Karpas-422 (cell line): Measurements from ENCODE around the gene GNAO1. TPM values are rescaled to one million over a fixed set of nuclear protein-coding genes. Genes with fewer than 3 reads are reported as not detected.

ENCODE experiments used
- DNase-seq: peaks from one replicate; pipeline ENCODE4 v3.0.0-alpha.2; 2015
- H2AFZ ChIP-seq: fragments of 200-600 bp; sonication (generic); 2 replicates; pipeline ENCODE4 v1.6.1; 2014; ENCODE audit warnings: antibody characterized with exemption, low read length, mixed read lengths
- H3K27ac ChIP-seq: fragments of 200-600 bp; sonication (generic); 2 replicates; pipeline ENCODE4 v1.5.1; 2014; ENCODE audit warnings: mild to moderate bottlenecking, low read length, moderate library complexity
- H3K27me3 ChIP-seq: fragments of 200-600 bp; sonication (generic); 2 replicates; pipeline ENCODE4 v1.6.1; 2014; ENCODE audit warnings: low read length, mixed read lengths
- H3K36me3 ChIP-seq: fragments of 200-600 bp; sonication (generic); 2 replicates; pipeline ENCODE4 v1.6.1; 2014; ENCODE audit warnings: low read length, mixed read lengths; ENCODE audit not compliant: insufficient read depth
- H3K4me1 ChIP-seq: fragments of 200-600 bp; sonication (generic); 2 replicates; pipeline ENCODE4 v1.6.1; 2014; ENCODE audit warnings: mild to moderate bottlenecking, low read length, mixed read lengths
- H3K4me2 ChIP-seq: fragments of 200-600 bp; sonication (generic); 2 replicates; pipeline ENCODE4 v1.6.1; 2014; ENCODE audit warnings: low read length, low read depth, mild to moderate bottlenecking; ENCODE audit not compliant: poor library complexity, severe bottlenecking
- H3K4me3 ChIP-seq: fragments of 200-600 bp; sonication (generic); 2 replicates; pipeline ENCODE4 v1.5.1; 2014; ENCODE audit warnings: mild to moderate bottlenecking, antibody characterized with exemption, low read length, mixed read lengths
- H3K79me2 ChIP-seq: fragments of 200-600 bp; sonication (generic); 2 replicates; pipeline ENCODE4 v1.6.1; 2014; ENCODE audit warnings: mild to moderate bottlenecking, low read length, mixed read lengths
- H3K9ac ChIP-seq: fragments of 200-600 bp; sonication (generic); 2 replicates; pipeline ENCODE4 v1.6.0; 2014; ENCODE audit warnings: low read length
- H3K9me2 ChIP-seq: fragments of 200-600 bp; sonication (generic), shearing (Covaris generic); replicated peaks from 2 replicates; pipeline ENCODE4 v1.6.0; 2014; ENCODE audit warnings: mild to moderate bottlenecking, low read length, moderate library complexity; ENCODE audit not compliant: insufficient read depth
- H3K9me3 ChIP-seq: fragments of 300-700, 200-600 bp; sonication (generic); 2 replicates; pipeline ENCODE4 v1.6.1; 2014; ENCODE audit warnings: low read length, mixed read lengths
- H4K20me1 ChIP-seq: fragments of 200-600 bp; sonication (generic); 2 replicates; pipeline ENCODE4 v1.6.1; 2014; ENCODE audit warnings: mild to moderate bottlenecking, antibody characterized with exemption, low read length, low read depth; ENCODE audit not compliant: insufficient read depth
- total RNA-seq: library from RNA; depleted of rRNA; stranded (reverse); fragments of >200 nt; shearing (Covaris generic); gene quantifications from 2 replicates; pipeline ENCODE4 v1.2.3, GENCODE V29; 2014; ENCODE audit warnings: low replicate concordance

The GNAO1 gene
- total RNA-seq, 1 experiment from 2014 or later: 2.3 TPM

GRCh38 chr16:56199164-56199563 lies 7.9 kb downstream of the GNAO1 start:
- Histone ChIP-seq H4K20me1 (no peaks in the 10 kb centered on the region), H2AFZ (no peak overlapping the region), H3K36me3 (no peaks in the 10 kb centered on the region), H3K27ac (no peak overlapping the region), H3K27me3 (no peaks in the 10 kb centered on the region), H3K79me2 (no peaks in the 10 kb centered on the region), H3K9ac (no peak overlapping the region), H3K9me3 (0 out of 2 replicates have a peak, but pooled peaks cover 5% of the 10 kb centered on the region), H3K4me2 (no peak overlapping the region), H3K4me3 (no peak overlapping the region), H3K4me1 (peaks cover 19% of the 10 kb centered on the region), H3K9me2 (no peaks in the 10 kb centered on the region)
- DNase-seq: no peak

GRCh38 chr16:56201030-56201429 lies 9.7 kb downstream of the GNAO1 start:
- Histone ChIP-seq H2AFZ (no peak overlapping the region), H3K4me1 (peaks cover 11% of the 10 kb centered on the region), H3K36me3 (no peaks in the 10 kb centered on the region), H3K27ac (no peak overlapping the region), H3K4me3 (no peak overlapping the region), H3K9me2 (no peaks in the 10 kb centered on the region), H3K4me2 (no peak overlapping the region), H4K20me1 (no peaks in the 10 kb centered on the region), H3K9ac (no peak overlapping the region), H3K27me3 (no peaks in the 10 kb centered on the region), H3K9me3 (0 out of 2 replicates have a peak, but pooled peaks cover 5% of the 10 kb centered on the region), H3K79me2 (no peaks in the 10 kb centered on the region)
- no peak for DNase-seq

DNA sequence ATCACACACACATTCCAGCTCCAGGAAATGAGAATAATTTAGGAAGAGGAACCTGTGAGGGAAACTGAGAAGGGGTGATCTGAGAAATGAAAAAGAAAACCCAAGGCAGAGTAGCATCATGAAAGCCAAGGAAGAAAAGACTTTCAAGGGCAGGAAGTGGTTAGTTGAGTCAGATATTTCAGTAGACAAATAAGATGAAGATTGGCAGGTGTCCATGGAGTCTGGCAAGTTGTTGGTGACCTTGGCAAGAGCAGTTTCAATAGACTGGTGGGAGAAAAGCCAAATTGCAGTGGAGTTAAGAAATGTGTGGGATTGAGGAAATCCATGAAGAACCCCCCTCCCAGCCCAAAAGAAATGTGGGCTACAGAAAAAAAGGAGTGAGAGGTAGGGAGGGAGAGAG lies 10.7 kb downstream of the GNAO1 start:
- no peak overlapping the region for H3K9ac ChIP-seq
- H3K27ac ChIP-seq: no peak overlapping the region
- peaks cover 11% of the 10 kb centered on the region for H3K4me1 ChIP-seq
- no peak for DNase-seq
- H3K9me2 ChIP-seq: no peaks in the 10 kb centered on the region
- no peak overlapping the region for H3K4me2 ChIP-seq
- H3K27me3 ChIP-seq: no peaks in the 10 kb centered on the region
- H3K4me3 ChIP-seq: no peak overlapping the region
- no peaks in the 10 kb centered on the region for H4K20me1 ChIP-seq
- no peaks in the 10 kb centered on the region for H3K79me2 ChIP-seq
- no peak overlapping the region for H2AFZ ChIP-seq
- no peaks in the 10 kb centered on the region for H3K36me3 ChIP-seq
- 0 out of 2 replicates have a peak, but pooled peaks cover 5% of the 10 kb centered on the region for H3K9me3 ChIP-seq

GRCh38 chr16:56203052-56203451 lies 11.8 kb downstream of the GNAO1 start:
- H3K4me1 ChIP-seq: peaks cover 11% of the 10 kb centered on the region
- H3K9me2 ChIP-seq: no peaks in the 10 kb centered on the region
- no peaks in the 10 kb centered on the region for H4K20me1 ChIP-seq
- DNase-seq: peak; percentile 92
- no peaks in the 10 kb centered on the region for H3K79me2 ChIP-seq
- no peak overlapping the region for H3K27ac ChIP-seq
- no peak overlapping the region for H2AFZ ChIP-seq
- peak overlapping the region; percentile 31; the same call in 1 of the 2 replicates for H3K4me3 ChIP-seq
- H3K36me3 ChIP-seq: no peaks in the 10 kb centered on the region
- H3K9me3 ChIP-seq: 0 out of 2 replicates have a peak, but pooled peaks cover 5% of the 10 kb centered on the region
- H3K4me2 ChIP-seq: peak overlapping the region; percentile 44
- H3K27me3 ChIP-seq: no peaks in the 10 kb centered on the region
- no peak overlapping the region for H3K9ac ChIP-seq

DNA sequence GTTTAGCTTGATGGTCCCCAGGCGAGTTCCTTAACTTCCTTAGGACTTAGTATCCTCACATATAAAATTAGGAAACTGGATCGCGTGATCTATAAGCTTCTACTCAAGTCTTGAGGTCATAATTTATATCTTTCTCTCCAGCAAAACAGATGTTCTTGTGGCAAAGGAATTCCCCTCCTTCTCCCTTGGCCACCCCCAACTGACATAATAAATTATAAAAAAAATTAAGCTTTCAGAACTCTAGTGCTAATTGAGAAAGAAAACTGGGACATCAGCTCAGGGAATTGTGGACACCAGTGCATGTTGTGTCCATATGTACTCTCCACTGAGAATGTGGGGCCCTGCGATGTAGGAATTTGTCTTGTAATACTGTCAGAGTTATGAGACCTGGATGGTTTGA lies 13.5 kb downstream of the GNAO1 start:
- H2AFZ ChIP-seq: no peak overlapping the region
- peaks cover 11% of the 10 kb centered on the region for H3K4me1 ChIP-seq
- no peak for DNase-seq
- no peaks in the 10 kb centered on the region for H3K36me3 ChIP-seq
- H3K27ac ChIP-seq: no peak overlapping the region
- no peaks in the 10 kb centered on the region for H3K79me2 ChIP-seq
- H3K4me3 ChIP-seq: no peak overlapping the region
- H4K20me1 ChIP-seq: no peaks in the 10 kb centered on the region
- H3K9me2 ChIP-seq: no peaks in the 10 kb centered on the region
- no peaks in the 10 kb centered on the region for H3K27me3 ChIP-seq
- 0 out of 2 replicates have a peak, but pooled peaks cover 5% of the 10 kb centered on the region for H3K9me3 ChIP-seq
- H3K9ac ChIP-seq: no peak overlapping the region
- H3K4me2 ChIP-seq: no peak overlapping the region

DNA sequence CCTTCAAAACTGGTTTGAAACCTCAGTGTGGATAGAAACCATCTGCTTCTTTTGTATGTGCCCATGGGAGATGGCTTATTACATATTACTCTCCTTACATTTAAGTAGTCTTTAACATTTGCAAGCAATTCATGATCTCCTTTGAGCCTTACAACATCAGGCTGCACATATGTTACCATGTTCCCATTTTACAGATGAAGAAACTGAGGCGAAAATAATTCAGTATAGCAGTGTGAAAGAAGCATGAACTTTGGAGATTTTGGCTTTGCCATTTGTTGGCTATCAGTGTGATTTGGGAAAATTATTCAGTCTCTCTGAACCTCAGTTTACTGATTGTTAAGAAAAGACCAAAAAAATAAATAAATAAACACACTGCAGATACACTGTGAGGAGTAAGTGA lies 15.7 kb downstream of the GNAO1 start:
- no peaks in the 10 kb centered on the region for H3K79me2 ChIP-seq
- H3K9ac ChIP-seq: no peak overlapping the region

DNA sequence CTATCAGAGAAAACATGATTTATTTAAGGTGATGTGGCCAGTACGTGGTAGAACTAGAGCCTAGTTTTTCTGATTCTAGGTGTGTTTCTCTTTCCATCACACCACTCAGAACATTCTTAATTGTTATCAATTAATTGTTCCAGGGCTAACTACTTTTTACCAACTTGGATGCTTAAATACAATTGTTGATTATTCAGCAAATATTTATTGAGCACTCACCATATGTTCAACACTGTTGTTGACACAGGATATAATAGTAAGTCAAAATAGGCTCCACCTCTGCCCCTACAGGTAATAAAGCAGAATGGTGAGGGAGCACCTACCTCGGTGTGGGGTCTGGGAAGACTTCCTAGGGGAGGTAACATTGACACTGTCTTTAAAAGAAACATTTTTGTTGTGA lies 16.1 kb downstream of the GNAO1 start:
- H3K9me2 ChIP-seq: no peaks in the 10 kb centered on the region
- no peaks in the 10 kb centered on the region for H3K79me2 ChIP-seq
- H4K20me1 ChIP-seq: no peaks in the 10 kb centered on the region
- no peaks in the 10 kb centered on the region for H3K36me3 ChIP-seq
- H3K27me3 ChIP-seq: no peaks in the 10 kb centered on the region
- H3K4me1 ChIP-seq: peaks cover 5% of the 10 kb centered on the region
- H3K9me3 ChIP-seq: 0 out of 2 replicates have a peak, but pooled peaks cover 5% of the 10 kb centered on the region
- no peak for DNase-seq
- no peak overlapping the region for H3K9ac ChIP-seq
- no peak overlapping the region for H3K27ac ChIP-seq
- H3K4me2 ChIP-seq: no peak overlapping the region
- no peak overlapping the region for H3K4me3 ChIP-seq
- H2AFZ ChIP-seq: no peak overlapping the region

More for the DNA sequence above, 15.7 kb downstream of the GNAO1 start:
- Histone ChIP-seq H3K9me3 (0 out of 2 replicates have a peak, but pooled peaks cover 5% of the 10 kb centered on the region), H3K4me1 (peaks cover 10% of the 10 kb centered on the region), H3K4me3 (no peak overlapping the region), H4K20me1 (no peaks in the 10 kb centered on the region), H3K27ac (no peak overlapping the region), H3K4me2 (no peak overlapping the region), H3K27me3 (no peaks in the 10 kb centered on the region), H2AFZ (no peak overlapping the region), H3K9me2 (no peaks in the 10 kb centered on the region), H3K36me3 (no peaks in the 10 kb centered on the region)
- DNase-seq: no peak

DNA sequence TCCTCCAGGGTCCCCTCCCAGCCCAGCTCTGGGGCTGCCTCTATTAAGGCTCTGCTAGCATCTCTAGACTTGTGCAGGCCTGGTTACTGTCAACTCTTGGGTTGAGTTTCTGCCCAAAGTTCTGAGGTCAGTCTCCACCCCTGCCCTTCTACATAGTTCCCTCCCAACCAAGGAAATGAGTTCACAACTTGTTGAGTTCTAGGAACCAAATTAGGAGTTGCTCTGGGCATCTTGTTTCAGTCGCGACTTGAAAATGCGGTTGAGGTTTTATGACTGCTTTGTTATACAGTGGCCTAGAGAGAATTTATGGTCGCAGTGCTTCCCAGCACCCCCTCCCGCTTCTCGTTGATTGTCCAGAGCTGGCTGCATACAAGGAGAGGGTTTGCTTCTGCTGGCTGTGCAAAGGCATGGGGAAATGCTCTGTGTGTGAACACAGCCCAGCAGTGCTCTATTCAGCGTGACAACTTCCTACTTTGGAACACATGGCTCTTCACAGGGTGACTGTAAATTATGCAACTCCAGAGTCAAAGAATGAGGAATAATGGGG lies 20.2 kb downstream of the GNAO1 start:
- H3K4me1 ChIP-seq: no peaks in the 10 kb centered on the region
- H2AFZ ChIP-seq: no peak overlapping the region
- no peak overlapping the region for H3K9ac ChIP-seq
- no peaks in the 10 kb centered on the region for H3K9me2 ChIP-seq
- H3K36me3 ChIP-seq: no peaks in the 10 kb centered on the region
- no peak overlapping the region for H3K4me2 ChIP-seq
- H3K27ac ChIP-seq: no peak overlapping the region
- H3K79me2 ChIP-seq: no peaks in the 10 kb centered on the region
- H3K9me3 ChIP-seq: no peaks in the 10 kb centered on the region
- H3K27me3 ChIP-seq: no peaks in the 10 kb centered on the region
- no peak for DNase-seq
- H3K4me3 ChIP-seq: no peak overlapping the region
- no peaks in the 10 kb centered on the region for H4K20me1 ChIP-seq
